ENCODE measurements around the gene ESYT1. TPM values are rescaled to one million over a fixed set of nuclear protein-coding genes. Genes with fewer than 3 reads are reported as not detected.

The ESYT1 gene
- total and polyA plus RNA-seq, 9 of the 15 experiments (the other 6 are each of a cell fraction or from before 2014, with no cell fraction given): 132 to 420 (median 164) TPM

- CTCF ChIA-PET (ENCODE audit: low intra/inter-chr PET ratio): interaction anchor here (1.5 to 3.8 kb wide), 5 partner anchors 68 to 139 kb away, joined by 5 to 36 read pairs (median 13); partner anchors contain the start of genes ANKRD52, NABP2 and SMARCC2
- Histone ChIP-seq H4K20me1 (replicated peaks; ENCODE audit: control insufficient read depth, insufficient read depth, low read length) (no peaks in the 10 kb centered on the region), H3K79me2 (ENCODE audit: control insufficient read depth, insufficient read depth, low read length) (peaks cover 28% of the 10 kb centered on the region), H3K9me1 (ENCODE audit: control insufficient read depth, insufficient read depth, low read length) (no peaks in the 10 kb centered on the region), H3K9me3 (replicated peaks; ENCODE audit: control insufficient read depth, insufficient read depth, low read depth, low read length) (peaks cover 6% of the 10 kb centered on the region), H3K4me2 (ENCODE audit: insufficient read depth, low read length) (peak overlapping the region; percentile 89), H2AFZ (ENCODE audit: low read depth, low read length) (peak overlapping the region; percentile 82), H3K4me1 (replicated peaks in 1 of 2; ENCODE audit: control insufficient read depth in 2 of 2, insufficient read depth in 2 of 2, low read length in 2 of 2) (peaks cover 21 to 25% of the 10 kb centered on the region in 2 experiments), H3K4me3 (peak overlapping the region; percentile 59), H3K36me3 (ENCODE audit: control insufficient read depth, insufficient read depth, low read length) (peaks cover 27% of the 10 kb centered on the region), H3K27me3 (ENCODE audit: control insufficient read depth in 2 of 2, insufficient read depth in 2 of 2, low read length in 2 of 2) (no peaks in the 10 kb centered on the region), H3K9ac (ENCODE audit: insufficient read depth in 1 of 2, low read depth in 2 of 2, low read length in 2 of 2) (peak overlapping the region; percentile 93 to 97; a peak in 3 of 4 replicates), H3K27ac (ENCODE audit: extremely low read depth, low read depth, low read length) (peak overlapping the region; percentile 61; the same call in 2 of the 3 replicates)
- peak; percentile 77 to 93 (median 83) for DNase-seq (ENCODE audit: extremely low read depth in 1 of 4, low spot score in 3 of 4)
- BruUV-seq (replicated peaks): no TSS peak
- ATAC-seq: peak; percentile 49
- intact Hi-C loops (cut with micrococcal nuclease) (loop anchor here (1.0 to 5.0 kb wide), 9 partner anchors 38 to 518 kb away; partner anchors contain the start of genes ANKRD52, CS, MYL6 and NABP2), in situ Hi-C loops (cut with MboI) (no loop called here)
- POLR2A ChIA-PET: interaction anchor here (1.0 to 5.3 kb wide), 6 partner anchors 9 to 75 kb away, joined by 5 to 125 read pairs (median 34); partner anchors contain the start of genes ESYT1, MYL6, PA2G4 and SMARCC2
- FAIRE-seq: peak; percentile 80
- 0% methylated on average over 2 of the region's 2 CpGs for WGBS (ENCODE audit: insufficient coverage, low coverage, missing lambda C conversion rate)
- TF ChIP-seq SIN3A (IDR thresholded peaks at IDR 0.05; ENCODE audit: borderline replicate concordance in 2 of 2, control insufficient read depth in 1 of 2, low read depth in 2 of 2, low read length in 2 of 2): peak; percentile 31 to 54; a peak in 1 of 4 replicates
- no peak for TF ChIP-seq RERE (CRISPR knock-in tag; IDR thresholded peaks at IDR 0.05; ENCODE audit: borderline replicate concordance)
- no peak for TF ChIP-seq ESRRB (CRISPR knock-in tag; IDR thresholded peaks at IDR 0.05; ENCODE audit: borderline replicate concordance)
- TF ChIP-seq USF1 (CRISPR knock-in tag; IDR thresholded peaks at IDR 0.05): peak; percentile 86
- TF ChIP-seq LEF1 (IDR thresholded peaks at IDR 0.05): no peak
- peak; percentile 84 for TF ChIP-seq MAX (CRISPR knock-in tag; IDR thresholded peaks at IDR 0.05)
- TF ChIP-seq DPF2 (IDR thresholded peaks at IDR 0.05): peak; percentile 14; the same call in 1 of the 2 replicates
- no peak for TF ChIP-seq E2F4 (CRISPR knock-in tag; IDR thresholded peaks at IDR 0.05; ENCODE audit: low read depth)
- peak; percentile 39; the same call in 1 of the 2 replicates for TF ChIP-seq SOX6 (IDR thresholded peaks at IDR 0.05)
- TF ChIP-seq ARID2 (IDR thresholded peaks at IDR 0.05): peak; percentile 65; the same call in 1 of the 2 replicates
- TF ChIP-seq TRIM24 (IDR thresholded peaks at IDR 0.05): no peak
- TF ChIP-seq TOE1 (IDR thresholded peaks at IDR 0.05; ENCODE audit: borderline replicate concordance): peak; percentile 64; the same call in 1 of the 2 replicates
- no peak for TF ChIP-seq TOE1 (CRISPR knock-in tag; IDR thresholded peaks at IDR 0.05; ENCODE audit: borderline replicate concordance, low read depth)
Observed at GRCh38 chr12:56119361-56119796, 8.7 kb upstream of the ESYT1 start.

Measured in K562 (cell line).